H1 (cell line): ENCODE data around the gene ADAMTSL2. TPM values are rescaled to one million over a fixed set of nuclear protein-coding genes. Genes with fewer than 3 reads are reported as not detected.

ENCODE experiments used
- CTCF ChIA-PET: fragments of 300-600 bp; sonication (Branson Sonifier 250); formaldehyde crosslinking; loops from one replicate; lab custom pipeline; 2021; ENCODE audit not compliant: partially characterized antibody; lab: Charles Lee
- POLR2A ChIA-PET: fragments of 300-600 bp; sonication (Branson Sonifier 250); formaldehyde crosslinking; loops from one replicate; lab custom pipeline; 2021; ENCODE audit warnings: inconsistent platforms; ENCODE audit not compliant: partially characterized antibody; lab: Charles Lee
- DNase-seq, 2 experiments: peaks; one replicate each; pipeline versions ENCODE4 v3.0.0 to v3.0.0-alpha.2; 2010 to 2022; ENCODE audit warnings: low spot score in 2 of 2, low read depth in 1 of 2, mixed read lengths in 1 of 2
- FAIRE-seq: peaks from 2 replicates; lab custom pipeline; 2011; peaks lifted over from hg19 to GRCh38; lab: Jason Lieb, UNC
- H2AFZ ChIP-seq: 2 replicates; pipeline ENCODE4 v1.8.1; 2012; ENCODE audit warnings: low read length, inconsistent platforms
- H2AK5ac ChIP-seq: 2 replicates; pipeline ENCODE4 v1.6.1; 2013; ENCODE audit warnings: low read depth, low read length
- H2BK120ac ChIP-seq: replicated peaks from 2 replicates; pipeline ENCODE3; 2013; ENCODE audit warnings: low read depth, low read length, inconsistent platforms
- H2BK12ac ChIP-seq: 2 replicates; pipeline ENCODE4 v1.6.1; 2013; ENCODE audit warnings: low read depth, low read length
- H2BK15ac ChIP-seq: 2 replicates; pipeline ENCODE4 v1.6.1; 2013; ENCODE audit warnings: low read length
- H2BK20ac ChIP-seq: 2 replicates; pipeline ENCODE4 v1.6.1; 2013; ENCODE audit warnings: low read length
- H2BK5ac ChIP-seq: 2 replicates; pipeline ENCODE4 v1.6.1; 2013; ENCODE audit warnings: low read depth, low read length
- H3K14ac ChIP-seq: 2 replicates; pipeline ENCODE4 v1.6.1; 2013; ENCODE audit warnings: inconsistent platforms; ENCODE audit not compliant: insufficient read length
- H3K18ac ChIP-seq: 2 replicates; pipeline ENCODE4 v1.6.1; 2013; ENCODE audit warnings: low read length; ENCODE audit errors: extremely low read depth
- H3K23ac ChIP-seq: 2 replicates; pipeline ENCODE4 v1.6.1; 2013; ENCODE audit warnings: inconsistent platforms; ENCODE audit not compliant: insufficient read length
- H3K23me2 ChIP-seq: 2 replicates; pipeline ENCODE4 v1.6.1; 2013; ENCODE audit warnings: low read depth, low read length
- H3K27ac ChIP-seq: 2 replicates; pipeline ENCODE4 v1.6.1; 2011; ENCODE audit warnings: low read depth, low read length, inconsistent platforms
- H3K27me3 ChIP-seq, 4 experiments: replicated peaks in 1 of 4; 1 replicate in 1 of 4; 2 replicates in 3 of 4; pipeline versions ENCODE4 v1.6.1 to v1.8.1; 2011 to 2013; ENCODE audit warnings: low read length in 3 of 4, mild to moderate bottlenecking in 3 of 4, inconsistent platforms in 2 of 4, mixed read lengths in 2 of 4, moderate library complexity in 1 of 4; ENCODE audit not compliant: control insufficient read depth in 3 of 4, insufficient read depth in 3 of 4; ENCODE audit errors: extremely low read depth in 1 of 4
- H3K36me3 ChIP-seq, 4 experiments: 2 replicates each; pipeline versions ENCODE4 v1.6.1 to v1.8.1; 2011 to 2013; ENCODE audit warnings: mild to moderate bottlenecking in 4 of 4, low read length in 3 of 4, moderate library complexity in 2 of 4, control low read depth in 1 of 4, inconsistent platforms in 1 of 4; ENCODE audit not compliant: insufficient read depth in 4 of 4, control insufficient read depth in 2 of 4
- H3K4ac ChIP-seq: replicated peaks from 2 replicates; pipeline ENCODE3; 2013; ENCODE audit warnings: low read length, low read depth, mixed read lengths, inconsistent platforms; ENCODE audit not compliant: insufficient read length
- H3K4me1 ChIP-seq, 4 experiments: replicated peaks in 1 of 4; 1 replicate in 1 of 4; 2 replicates in 3 of 4; pipeline versions ENCODE4 v1.6.1 to v1.8.1; 2011 to 2013; ENCODE audit warnings: low read length in 3 of 4, inconsistent platforms in 2 of 4, mixed read lengths in 1 of 4; ENCODE audit not compliant: insufficient read depth in 4 of 4, control insufficient read depth in 3 of 4
- H3K4me2 ChIP-seq, 2 experiments: 2 replicates each; pipeline versions ENCODE4 v1.6.1 to v1.8.1; 2011 to 2013; ENCODE audit warnings: low read depth in 2 of 2, low read length in 2 of 2, control low read depth in 1 of 2, inconsistent platforms in 1 of 2, mild to moderate bottlenecking in 1 of 2; ENCODE audit not compliant: insufficient read depth in 1 of 2
- H3K4me3 ChIP-seq, 4 experiments: fragments of 200-600, 300-600 bp in 1 of 4; sonication (generic), shearing (Covaris generic), sonication (Bioruptor Twin) in 1 of 4; 2 replicates each; pipeline versions ENCODE4 v1.5.1 to v1.8.1; 2011 to 2016; ENCODE audit warnings: low read length in 4 of 4, low read depth in 3 of 4, control low read depth in 2 of 4, inconsistent platforms in 2 of 4, mild to moderate bottlenecking in 2 of 4, mixed read lengths in 1 of 4, moderate library complexity in 1 of 4; ENCODE audit not compliant: insufficient read depth in 2 of 4; ENCODE audit errors: extremely low read depth in 1 of 4
- H3K56ac ChIP-seq: replicated peaks from 2 replicates; pipeline ENCODE3; 2013; ENCODE audit warnings: low read depth, mild to moderate bottlenecking, mixed read lengths, low read length, inconsistent platforms; ENCODE audit not compliant: insufficient read length
- H3K79me1 ChIP-seq: 2 replicates; pipeline ENCODE4 v1.6.1; 2013; ENCODE audit warnings: low read depth, low read length, control low read depth
- H3K79me2 ChIP-seq, 2 experiments: 2 replicates each; pipeline versions ENCODE4 v1.6.1 to v1.8.1; 2012 to 2013; ENCODE audit warnings: low read length in 2 of 2, mild to moderate bottlenecking in 2 of 2, inconsistent platforms in 1 of 2; ENCODE audit not compliant: insufficient read depth in 2 of 2, control insufficient read depth in 1 of 2
- H3K9ac ChIP-seq, 4 experiments: replicated peaks in 1 of 4; 1 replicate in 1 of 4; 2 replicates in 3 of 4; pipeline versions ENCODE4 v1.6.1 to v1.8.1; 2011 to 2013; ENCODE audit warnings: low read depth in 3 of 4, low read length in 3 of 4, control low read depth in 2 of 4, mild to moderate bottlenecking in 2 of 4, moderate library complexity in 2 of 4, inconsistent platforms in 1 of 4; ENCODE audit errors: extremely low read depth in 1 of 4
- H3K9me3 ChIP-seq, 2 experiments: 2 replicates each; pipeline versions ENCODE4 v1.6.1 to v1.8.1; 2012 to 2013; ENCODE audit warnings: mild to moderate bottlenecking in 2 of 2, moderate library complexity in 2 of 2, control low read depth in 1 of 2, inconsistent platforms in 1 of 2, low read depth in 1 of 2, low read length in 1 of 2, mixed read lengths in 1 of 2; ENCODE audit not compliant: insufficient read depth in 2 of 2
- H4K20me1 ChIP-seq, 2 experiments: replicated peaks in 1 of 2; 2 replicates each; pipeline versions ENCODE3 to v1.8.1; 2011 to 2013; ENCODE audit warnings: inconsistent platforms in 2 of 2, low read length in 2 of 2, mild to moderate bottlenecking in 1 of 2; ENCODE audit not compliant: insufficient read depth in 2 of 2, control insufficient read depth in 1 of 2
- H4K5ac ChIP-seq: 2 replicates; pipeline ENCODE4 v1.6.1; 2013; ENCODE audit warnings: low read length, low read depth, mixed read lengths, inconsistent platforms; ENCODE audit not compliant: insufficient read length
- H4K8ac ChIP-seq: 2 replicates; pipeline ENCODE4 v1.8.0; 2013; ENCODE audit warnings: mild to moderate bottlenecking, moderate library complexity, low read length, inconsistent platforms; ENCODE audit not compliant: insufficient read depth; ENCODE audit errors: extremely low read depth
- H4K91ac ChIP-seq: replicated peaks from 2 replicates; pipeline ENCODE3; 2013; ENCODE audit warnings: low read length, mixed read lengths, inconsistent platforms; ENCODE audit not compliant: insufficient read length
- ATF3 ChIP-seq: IDR thresholded peaks from 2 replicates; pipeline ENCODE4 v1.6.1; 2011; ENCODE audit warnings: low read depth, mild to moderate bottlenecking, low read length; ENCODE audit not compliant: insufficient read depth
- CBX5 ChIP-seq: fragments of 300-800, 300-1000 bp; sonication (generic); IDR thresholded peaks from 2 replicates; pipeline ENCODE4 v1.7.1; 2016; ENCODE audit warnings: antibody characterized with exemption, low read length, low read depth
- HDAC2 ChIP-seq, 2 experiments: fragments of 300-600 bp in 1 of 2; sonication (generic) in 1 of 2; IDR thresholded peaks; 2 replicates each; pipeline ENCODE4 v1.6.1; 2011 to 2012; ENCODE audit warnings: low read depth in 2 of 2, low read length in 2 of 2, mild to moderate bottlenecking in 2 of 2, moderate library complexity in 2 of 2, borderline replicate concordance in 1 of 2, inconsistent platforms in 1 of 2
- NRF1 ChIP-seq: IDR thresholded peaks from 2 replicates; pipeline ENCODE4 v1.6.1; 2011; ENCODE audit warnings: mild to moderate bottlenecking, low read depth, low read length, improper control_type of control experiment
- POLR2AphosphoS5 ChIP-seq: IDR thresholded peaks from 2 replicates; pipeline ENCODE4 v1.6.1; 2011; ENCODE audit warnings: low read depth, low read length
- SIRT6 ChIP-seq: IDR thresholded peaks from one replicate; pipeline ENCODE4 v1.7.1; 2012; ENCODE audit warnings: low read length, inconsistent platforms
- SIX5 ChIP-seq: IDR thresholded peaks from 2 replicates; pipeline ENCODE4 v1.6.1; 2011; ENCODE audit warnings: mild to moderate bottlenecking, low read depth, low read length
- YY1 ChIP-seq: IDR thresholded peaks from 2 replicates; pipeline ENCODE4 v1.6.1; 2011; ENCODE audit warnings: low read depth, mild to moderate bottlenecking, low read length
- WGBS, 2 experiments: shearing (Covaris generic) in 1 of 2; methylation state at CpG; one replicate each; pipeline versions ENCODE4 v1.1.6 to v1.1.7; 2013 to 2015; ENCODE audit warnings: low lambda C conversion rate in 2 of 2, mixed read lengths in 2 of 2, inconsistent platforms in 1 of 2, low coverage in 1 of 2, missing lambda C conversion rate in 1 of 2; ENCODE audit not compliant: insufficient replicate concordance in 2 of 2, insufficient coverage in 1 of 2, insufficient read length in 1 of 2; ENCODE audit errors: extremely low coverage in 1 of 2, missing lambda C conversion rate in 1 of 2; 5-methylcytosine and 5-hydroxymethylcytosine counted together
- polyA plus RNA-seq, 7 experiments: library from polyadenylated mRNA; depleted of rRNA in 3 of 7; stranded (reverse) in 5 of 7; unstranded in 2 of 7; fragments of >200 nt in 5 of 7; fragments of 200-250 nt in 2 of 7; gene quantifications; 1 replicate in 5 of 7; 2 replicates in 1 of 7; 4 replicates in 1 of 7; pipeline versions ENCODE4 v1.2.1 to v1.2.3, GENCODE V29; 2011 to 2013; ENCODE audit warnings: missing spikeins in 2 of 7, mixed read lengths in 2 of 7
- total RNA-seq: library from RNA; stranded (reverse); fragmentation: NEBNext Ultra II Directional; extraction: Animal tissue kit (Norgen Biotek cat#: 25700); gene quantifications from 2 replicates; pipeline ENCODE4 v1.2.1, GENCODE V29; 2021

ADAMTSL2 gene
- total and polyA plus RNA-seq, 2 of the 8 experiments (the other 6 are each of a cell fraction or from before 2014, with no cell fraction given) = 0.74 to 0.76 TPM

DNA sequence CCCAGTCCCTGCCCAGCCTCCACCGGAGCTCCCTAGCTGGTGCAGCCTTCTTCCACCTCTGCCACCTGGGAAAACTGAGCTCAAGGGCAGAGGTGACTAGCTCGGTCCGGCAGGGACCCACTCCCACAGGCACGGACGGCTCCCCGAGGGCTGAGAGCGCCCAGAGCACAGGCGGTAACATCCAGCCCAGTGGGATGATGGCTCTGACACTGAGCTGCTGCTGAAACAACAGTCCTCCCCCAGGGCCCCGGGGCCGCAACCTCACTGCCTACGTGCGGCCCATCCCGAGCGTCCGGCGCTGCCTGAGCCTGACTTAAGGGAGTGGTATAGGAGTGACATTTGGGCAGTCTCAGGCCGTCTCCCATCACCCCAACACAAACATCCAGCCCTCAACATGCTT lies 70.9 kb downstream of the ADAMTSL2 start:
- Histone ChIP-seq H3K79me2 (no peaks in the 10 kb centered on the region), H3K27ac (no peak overlapping the region), H3K23me2 (peaks cover 4% of the 10 kb centered on the region; the same call in 1 of the 2 replicates), H2BK15ac (no peak overlapping the region), H3K4me2 (no peak overlapping the region), H3K27me3 (peaks cover 5 to 16% (median 14%) of the 10 kb centered on the region in 4 experiments), H4K8ac (no peak overlapping the region), H4K20me1 (no peaks in the 10 kb centered on the region), H3K23ac (no peak overlapping the region), H2AK5ac (no peak overlapping the region), H3K18ac (no peak overlapping the region), H3K4me1 (peaks cover 0 to 7% (median 3%) of the 10 kb centered on the region in 4 experiments; a peak in 5 of 7 replicates), H3K36me3 (no peaks in the 10 kb centered on the region), H3K9me3 (no peaks in the 10 kb centered on the region), H2BK5ac (no peak overlapping the region), H4K5ac (no peak overlapping the region), H4K91ac (no peak overlapping the region), H2BK12ac (0 out of 2 replicates have a peak overlapping the region, but pooled peaks have one; percentile 39), H3K56ac (no peak overlapping the region), H3K4me3 (no peak overlapping the region), H3K79me1 (no peaks in the 10 kb centered on the region), H2AFZ (no peak overlapping the region), H2BK120ac (no peak overlapping the region), H2BK20ac (no peak overlapping the region), H3K9ac (no peak overlapping the region), H3K14ac (no peak overlapping the region), H3K4ac (no peak overlapping the region)
- POLR2A ChIA-PET = interaction anchor here (0.9 kb wide), 1 partner anchor 21 kb away, joined by 3 read pairs; no protein-coding TSS in a partner anchor
- DNase-seq (no peak), FAIRE-seq (no peak)
- 95% methylated on average over 17 of the region's 17 CpGs; no CpG with 5 or more reads in 1 of the 2 experiments for WGBS, 2 experiments
- CTCF ChIA-PET = interaction anchor here (0.9 to 6.7 kb wide), 11 partner anchors 9 to 137 kb away, joined by 3 to 79 read pairs (median 4); no protein-coding TSS in a partner anchor
- no peak for TF ChIP-seq CBX5
- TF ChIP-seq NRF1 = no peak
- no peak for TF ChIP-seq SIX5
- no peak for TF ChIP-seq ATF3
- TF ChIP-seq YY1 = no peak
- no peak for TF ChIP-seq SIRT6
- TF ChIP-seq HDAC2 (IDR thresholded peaks at IDR 0.05; ENCODE audit: borderline replicate concordance in 1 of 2, low read depth in 2 of 2, low read length in 2 of 2) = no peak
- no peak for TF ChIP-seq POLR2AphosphoS5
